NOMO-1 treated with DMSO at 0.1 percent for 48 hours (cell line): ENCODE measurements around the gene POMGNT2.

Source experiments
- DNase-seq: peaks from one replicate; lab custom pipeline; 2025; ENCODE audit not compliant: unreplicated experiment; lab: John Stamatoyannopoulos, UW

The POMGNT2 gene

GRCh38 chr3:43104039-43104438 is 1.8 kb downstream of the POMGNT2 start:
- no peak for DNase-seq

- DNase-seq: no peak
These were observed 3.0 kb downstream of the POMGNT2 start for GRCh38 chr3:43102773-43103480.

GRCh38 chr3:43098761-43099160 is 7.1 kb downstream of the POMGNT2 start:
- no peak for DNase-seq

GRCh38 chr3:43097400-43098080 is 8.3 kb downstream of the POMGNT2 start:
- no peak for DNase-seq

- no peak for DNase-seq
These were observed 9.1 kb downstream of the POMGNT2 start for GRCh38 chr3:43096761-43097160.

GRCh38 chr3:43095370-43095769 is 10.5 kb downstream of the POMGNT2 start:
- DNase-seq: no peak

- no peak for DNase-seq
These were observed 11.0 kb downstream of the POMGNT2 start for GRCh38 chr3:43094851-43095250.

- DNase-seq: no peak
These were observed 11.5 kb downstream of the POMGNT2 start for GRCh38 chr3:43094381-43094780.

- DNase-seq: no peak
These were observed 11.9 kb downstream of the POMGNT2 start for GRCh38 chr3:43093974-43094373.

- DNase-seq: no peak
These were observed 12.9 kb downstream of the POMGNT2 start for GRCh38 chr3:43093006-43093405.

GRCh38 chr3:43091481-43091880 is 14.4 kb downstream of the POMGNT2 start:
- no peak for DNase-seq

- no peak for DNase-seq
These were observed 15.6 kb downstream of the POMGNT2 start for GRCh38 chr3:43090238-43090637.

- no peak for DNase-seq
These were observed 16.8 kb downstream of the POMGNT2 start for GRCh38 chr3:43089081-43089480.

- no peak for DNase-seq
These were observed 18.6 kb downstream of the POMGNT2 start for GRCh38 chr3:43087249-43087776.

GRCh38 chr3:43086460-43087165 is 19.3 kb downstream of the POMGNT2 start:
- no peak for DNase-seq

- no peak for DNase-seq
These were observed 23.4 kb downstream of the POMGNT2 start for GRCh38 chr3:43082457-43082856.

GRCh38 chr3:43081796-43082195 is 24.1 kb downstream of the POMGNT2 start:
- DNase-seq: no peak

- DNase-seq: no peak
These were observed 24.9 kb downstream of the POMGNT2 start for GRCh38 chr3:43080726-43081568.

- no peak for DNase-seq
These were observed 26.1 kb downstream of the POMGNT2 start for GRCh38 chr3:43079536-43080332.

- no peak for DNase-seq
These were observed 28.2 kb downstream of the POMGNT2 start for GRCh38 chr3:43077707-43078106.
